Neuronal stem cell (in vitro differentiated cells): ENCODE measurements around the gene FOXP1.

Experiments
- DNase-seq: peaks from one replicate; pipeline ENCODE4 v3.0.0-alpha.2; 2013; ENCODE audit warnings: low spot score
- H2AFZ ChIP-seq: one replicate; pipeline ENCODE4 v1.6.1; 2013; ENCODE audit warnings: mild to moderate bottlenecking, low read length, inconsistent platforms
- H2AK5ac ChIP-seq: 2 replicates; pipeline ENCODE4 v1.6.1; 2013; ENCODE audit warnings: low read depth, mild to moderate bottlenecking, inconsistent platforms, low read length, moderate library complexity, mixed read lengths
- H2BK120ac ChIP-seq: 2 replicates; pipeline ENCODE4 v1.6.1; 2013; ENCODE audit warnings: low read depth, mild to moderate bottlenecking, inconsistent platforms, low read length, moderate library complexity, mixed read lengths
- H2BK12ac ChIP-seq: one replicate; pipeline ENCODE4 v1.6.1; 2013; ENCODE audit warnings: low read length, inconsistent platforms
- H2BK15ac ChIP-seq: 2 replicates; pipeline ENCODE4 v1.6.1; 2013; ENCODE audit warnings: mild to moderate bottlenecking, low read length, inconsistent platforms, mixed read lengths
- H2BK5ac ChIP-seq: one replicate; pipeline ENCODE4 v1.6.1; 2013; ENCODE audit warnings: inconsistent platforms, mild to moderate bottlenecking, low read length, moderate library complexity
- H3K14ac ChIP-seq: one replicate; pipeline ENCODE4 v1.6.1; 2013; ENCODE audit warnings: low read length, inconsistent platforms
- H3K18ac ChIP-seq: 2 replicates; pipeline ENCODE4 v1.6.1; 2013; ENCODE audit warnings: low read length, inconsistent platforms
- H3K23ac ChIP-seq: 2 replicates; pipeline ENCODE4 v1.6.1; 2013; ENCODE audit warnings: low read depth, mild to moderate bottlenecking, mixed read lengths, low read length, inconsistent platforms; ENCODE audit not compliant: poor library complexity
- H3K27ac ChIP-seq: replicated peaks from 3 replicates; pipeline ENCODE4 v1.5.1; 2013; ENCODE audit warnings: low read length, inconsistent platforms
- H3K27me3 ChIP-seq, 3 experiments: 2 replicates each; pipeline ENCODE4 v1.6.1; 2013; ENCODE audit warnings: low read length in 3 of 3, mild to moderate bottlenecking in 2 of 3, inconsistent platforms in 1 of 3, low read depth in 1 of 3, mixed read lengths in 1 of 3, moderate library complexity in 1 of 3; ENCODE audit not compliant: control insufficient read depth in 3 of 3, insufficient read depth in 3 of 3
- H3K36me3 ChIP-seq, 2 donors: replicated peaks in 1 of 2; 2 replicates each; pipeline ENCODE4 v1.6.1; 2013; ENCODE audit warnings: low read length in 2 of 2; ENCODE audit not compliant: control insufficient read depth in 2 of 2, insufficient read depth in 2 of 2
- H3K4ac ChIP-seq: 2 replicates; pipeline ENCODE4 v1.6.1; 2013; ENCODE audit warnings: inconsistent platforms, mild to moderate bottlenecking, low read length, moderate library complexity
- H3K4me1 ChIP-seq, 2 donors: 1 replicate in 1 of 2; 2 replicates in 1 of 2; pipeline ENCODE4 v1.6.1; 2013; ENCODE audit warnings: low read length in 2 of 2, low read depth in 1 of 2; ENCODE audit not compliant: control insufficient read depth in 2 of 2, insufficient read depth in 1 of 2
- H3K4me2 ChIP-seq: one replicate; pipeline ENCODE4 v1.6.1; 2013; ENCODE audit warnings: mild to moderate bottlenecking, low read length, inconsistent platforms; ENCODE audit not compliant: insufficient read depth, poor library complexity, severe bottlenecking
- H3K4me3 ChIP-seq, 2 donors: 2 replicates each; pipeline ENCODE4 v1.5.1; 2013; ENCODE audit warnings: low read length in 2 of 2, mild to moderate bottlenecking in 2 of 2, inconsistent platforms in 1 of 2, moderate library complexity in 1 of 2
- H3K79me1 ChIP-seq: one replicate; pipeline ENCODE4 v1.6.1; 2013; ENCODE audit warnings: low read depth, mild to moderate bottlenecking, inconsistent platforms, low read length, moderate library complexity
- H3K9ac ChIP-seq: one replicate; pipeline ENCODE4 v1.6.1; 2013; ENCODE audit warnings: mild to moderate bottlenecking, low read depth, low read length, inconsistent platforms; ENCODE audit not compliant: poor library complexity
- H3K9me3 ChIP-seq, 2 donors: replicated peaks in 1 of 2; 2 replicates each; pipeline versions ENCODE3 to v1.6.1; 2013; ENCODE audit warnings: low read length in 2 of 2, mild to moderate bottlenecking in 2 of 2, inconsistent platforms in 1 of 2, low read depth in 1 of 2, mixed read lengths in 1 of 2, moderate library complexity in 1 of 2; ENCODE audit not compliant: control insufficient read depth in 2 of 2, insufficient read depth in 1 of 2
- H4K8ac ChIP-seq: one replicate; pipeline ENCODE4 v1.6.1; 2013; ENCODE audit warnings: low read depth, mild to moderate bottlenecking, inconsistent platforms, low read length, moderate library complexity
- H4K91ac ChIP-seq: one replicate; pipeline ENCODE4 v1.6.1; 2013; ENCODE audit warnings: low read length, low read depth, mild to moderate bottlenecking, inconsistent platforms; ENCODE audit not compliant: poor library complexity
- WGBS, 2 donors: extraction: QIAGEN DNeasy Blood & Tissue Kit; methylation state at CpG; one replicate each; pipeline ENCODE4 v1.1.7; 2013; ENCODE audit warnings: missing lambda C conversion rate in 2 of 2, mixed read lengths in 1 of 2; ENCODE audit not compliant: insufficient read length in 2 of 2, insufficient replicate concordance in 1 of 2; ENCODE audit errors: extremely low coverage in 2 of 2; 5-methylcytosine and 5-hydroxymethylcytosine counted together

Gene FOXP1

GRCh38 chr3:71482771-71483170, 100.8 kb downstream of the FOXP1 start:
- Histone ChIP-seq H3K9me3 (no peaks in the 10 kb centered on the region), H3K18ac (no peak overlapping the region), H2AFZ (no peak overlapping the region), H3K27me3 (no peaks in the 10 kb centered on the region), H2AK5ac (no peak overlapping the region), H2BK5ac (no peak overlapping the region), H3K27ac (no peak overlapping the region), H3K4me2 (no peak overlapping the region), H3K4ac (no peak overlapping the region), H2BK120ac (no peak overlapping the region), H3K4me1 (no peaks in the 10 kb centered on the region), H3K14ac (no peak overlapping the region), H3K36me3 (no peaks in the 10 kb centered on the region), H3K4me3 (no peak overlapping the region), H2BK15ac (no peak overlapping the region), H4K91ac (no peak overlapping the region), H3K23ac (no peak overlapping the region), H3K9ac (no peak overlapping the region), H4K8ac (no peak overlapping the region), H2BK12ac (no peak overlapping the region), H3K79me1 (no peaks in the 10 kb centered on the region)
- WGBS, 2 donors: no CpG with 5 or more reads among the region's 5 CpGs
- no peak for DNase-seq

- H3K23ac ChIP-seq: no peak overlapping the region
- no peak overlapping the region for H2BK120ac ChIP-seq
- H4K8ac ChIP-seq: no peak overlapping the region
- H3K9me3 ChIP-seq: peaks cover 3 to 6% of the 10 kb centered on the region in 2 donors
- H2BK15ac ChIP-seq: no peak overlapping the region
- H3K4ac ChIP-seq: no peak overlapping the region
- H3K18ac ChIP-seq: no peak overlapping the region
- no peak overlapping the region for H3K14ac ChIP-seq
- H3K27ac ChIP-seq: no peak overlapping the region
- no peak overlapping the region for H4K91ac ChIP-seq
- H2AFZ ChIP-seq: no peak overlapping the region
- H2BK5ac ChIP-seq: no peak overlapping the region
- H3K36me3 ChIP-seq: peaks cover 0 to 3% of the 10 kb centered on the region in 2 donors
- H3K4me3 ChIP-seq: no peak overlapping the region
- H3K4me2 ChIP-seq: no peak overlapping the region
- no peak overlapping the region for H2AK5ac ChIP-seq
- no peak overlapping the region for H2BK12ac ChIP-seq
- WGBS, 2 donors: no CpG with 5 or more reads among the region's 2 CpGs
- no peaks in the 10 kb centered on the region for H3K27me3 ChIP-seq
- H3K9ac ChIP-seq: no peak overlapping the region
- H3K4me1 ChIP-seq: no peaks in the 10 kb centered on the region
- no peaks in the 10 kb centered on the region for H3K79me1 ChIP-seq
- no peak for DNase-seq
These were observed 105.0 kb downstream of the FOXP1 start for GRCh38 chr3:71478568-71478967.

GRCh38 chr3:71476950-71477349, 106.6 kb downstream of the FOXP1 start:
- H2AK5ac ChIP-seq: no peak overlapping the region
- H2BK15ac ChIP-seq: no peak overlapping the region
- WGBS, 2 donors: no CpG with 5 or more reads among the region's 2 CpGs

GRCh38 chr3:71469138-71469435, 114.4 kb downstream of the FOXP1 start:
- Histone ChIP-seq H3K4me3 (no peak overlapping the region), H2BK5ac (no peak overlapping the region), H3K79me1 (no peaks in the 10 kb centered on the region), H3K27ac (no peak overlapping the region), H3K27me3 (no peaks in the 10 kb centered on the region), H3K4me1 (peaks cover 0 to 8% of the 10 kb centered on the region in 2 donors), H3K36me3 (no peaks in the 10 kb centered on the region), H3K4me2 (no peak overlapping the region), H3K4ac (no peak overlapping the region), H2BK15ac (no peak overlapping the region), H3K14ac (no peak overlapping the region), H4K91ac (no peak overlapping the region), H3K9me3 (no peaks in the 10 kb centered on the region), H4K8ac (no peak overlapping the region), H3K18ac (no peak overlapping the region), H3K9ac (no peak overlapping the region), H3K23ac (no peak overlapping the region), H2AFZ (no peak overlapping the region), H2AK5ac (no peak overlapping the region), H2BK120ac (no peak overlapping the region), H2BK12ac (no peak overlapping the region)
- WGBS, 2 donors: no CpG with 5 or more reads among the region's 1 CpG
- DNase-seq: no peak

More at GRCh38 chr3:71476950-71477349, 106.6 kb downstream of the FOXP1 start:
- Histone ChIP-seq H4K91ac (no peak overlapping the region), H2BK12ac (no peak overlapping the region), H2AFZ (no peak overlapping the region), H3K36me3 (peaks cover 0 to 3% of the 10 kb centered on the region in 2 donors), H3K14ac (no peak overlapping the region), H3K4ac (no peak overlapping the region), H3K9me3 (peaks cover 3 to 6% of the 10 kb centered on the region in 2 donors), H2BK5ac (no peak overlapping the region), H3K27me3 (no peaks in the 10 kb centered on the region), H3K18ac (no peak overlapping the region), H3K4me3 (no peak overlapping the region), H3K27ac (no peak overlapping the region), H3K79me1 (no peaks in the 10 kb centered on the region), H3K23ac (no peak overlapping the region), H3K4me1 (no peaks in the 10 kb centered on the region), H2BK120ac (no peak overlapping the region), H3K9ac (no peak overlapping the region), H3K4me2 (no peak overlapping the region), H4K8ac (no peak overlapping the region)
- DNase-seq: no peak
